Left forelimb (tissue), 1 donor: ENCODE data around the gene EGLN2.
"Not testable (repeated sequence)": the region's sequence is repeated elsewhere in the genome, so short reads cannot be mapped to it uniquely, and the experiment has no call there.

ENCODE experiments used
- DNase-seq: peaks from one replicate; pipeline ENCODE4 v3.0.0-alpha.2; 2018; ENCODE audit warnings: low spot score

Gene EGLN2

GRCh38 chr19:40819479-40820234 lies 20.7 kb downstream of the EGLN2 start:
- DNase-seq = peak; percentile 65

DNA sequence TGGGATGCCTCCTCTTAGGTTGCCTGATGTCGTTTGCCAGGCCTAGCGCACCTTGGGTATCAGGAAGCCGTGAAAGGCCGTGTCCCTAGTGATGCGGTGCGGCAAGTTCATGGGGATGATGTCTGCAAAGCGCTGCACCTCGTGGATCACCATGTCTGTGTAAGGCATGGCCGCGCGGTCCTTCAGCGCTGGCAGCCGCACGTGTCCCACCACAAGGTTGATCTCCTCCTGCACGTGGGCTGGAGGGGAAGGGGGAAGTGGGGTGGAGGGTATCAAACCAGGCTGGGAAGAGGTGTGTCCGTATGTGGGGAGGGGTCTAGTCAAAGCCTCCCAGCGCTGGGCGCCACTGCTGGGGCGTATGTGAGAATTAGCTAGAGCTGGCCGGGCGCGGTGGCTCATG lies 23.2 kb downstream of the EGLN2 start:
- peak; percentile 37 for DNase-seq

- DNase-seq = peak; percentile 38
These were observed 23.9 kb downstream of the EGLN2 start for GRCh38 chr19:40822704-40823553.

DNA sequence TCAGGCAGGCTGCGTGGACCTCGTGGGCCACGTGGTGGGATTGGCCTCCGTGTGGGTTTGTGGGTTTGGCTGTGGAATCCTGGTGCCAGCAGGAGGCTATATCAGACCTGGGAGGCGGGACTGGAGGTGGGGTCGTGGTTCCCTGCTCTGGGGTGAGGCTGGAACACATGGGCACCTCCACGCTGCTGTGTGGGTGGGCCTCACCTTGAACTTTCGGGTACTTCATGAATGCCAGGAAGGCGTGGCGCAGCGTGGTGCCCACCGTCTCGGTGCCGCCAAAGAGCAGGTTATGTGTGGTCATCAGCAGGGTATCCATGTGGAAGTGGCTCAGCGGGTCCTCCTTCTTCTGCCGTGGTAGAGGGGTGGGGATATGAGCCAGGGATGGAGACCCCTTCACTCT lies 25.9 kb downstream of the EGLN2 start:
- DNase-seq = peak; percentile 55

- not testable (repeated sequence) for DNase-seq
These were observed 26.6 kb downstream of the EGLN2 start for GRCh38 chr19:40825460-40826095.

- not testable (repeated sequence) for DNase-seq
These were observed 27.3 kb downstream of the EGLN2 start for GRCh38 chr19:40826312-40826698.

GRCh38 chr19:40826699-40827385 lies 27.9 kb downstream of the EGLN2 start:
- DNase-seq = peak; percentile 31

DNA sequence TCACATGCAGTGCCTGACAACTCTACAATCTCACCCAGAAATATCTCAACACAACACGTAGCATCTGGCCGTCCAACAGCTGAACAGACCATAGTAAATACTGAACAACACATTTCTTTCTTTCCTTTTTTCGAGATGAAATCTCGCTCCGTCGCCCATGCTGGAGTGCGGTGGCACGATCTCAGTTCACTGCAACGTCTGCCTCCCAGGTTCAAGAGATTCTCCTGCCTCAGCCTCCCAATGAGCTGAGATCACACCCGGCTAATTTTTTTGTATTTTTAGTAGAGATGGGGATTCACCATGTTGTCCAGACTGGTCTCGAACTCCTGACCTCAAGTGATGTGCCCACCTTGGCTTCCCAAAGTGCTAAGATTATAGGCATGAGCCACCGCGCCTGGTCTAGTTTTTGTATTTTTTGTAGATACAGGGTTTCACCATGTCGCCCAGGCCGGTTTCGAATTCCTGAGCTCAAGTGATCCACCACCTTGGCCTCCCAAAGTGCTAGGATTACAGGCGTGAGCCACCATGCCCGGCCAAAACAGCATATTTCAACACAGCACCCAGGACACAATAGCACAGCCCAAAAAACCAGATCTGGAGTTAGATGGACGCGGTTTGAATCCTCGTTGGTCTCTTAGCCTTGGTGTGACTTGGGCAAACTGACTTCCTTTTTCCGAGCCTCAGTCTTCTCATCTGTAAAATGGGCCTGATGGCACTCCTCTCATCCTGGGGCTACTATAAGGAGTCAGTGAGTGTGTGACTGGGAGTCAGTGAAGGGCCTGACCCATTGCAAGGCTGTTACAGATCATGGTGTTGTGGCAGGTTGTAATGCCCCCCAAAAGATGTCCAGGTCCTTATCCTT lies 28.6 kb downstream of the EGLN2 start:
- peak; percentile 30 for DNase-seq

GRCh38 chr19:40829205-40829604 lies 30.2 kb downstream of the EGLN2 start:
- no peak for DNase-seq

- DNase-seq = not testable (repeated sequence)
These were observed 31.8 kb downstream of the EGLN2 start for GRCh38 chr19:40830741-40831140.

DNA sequence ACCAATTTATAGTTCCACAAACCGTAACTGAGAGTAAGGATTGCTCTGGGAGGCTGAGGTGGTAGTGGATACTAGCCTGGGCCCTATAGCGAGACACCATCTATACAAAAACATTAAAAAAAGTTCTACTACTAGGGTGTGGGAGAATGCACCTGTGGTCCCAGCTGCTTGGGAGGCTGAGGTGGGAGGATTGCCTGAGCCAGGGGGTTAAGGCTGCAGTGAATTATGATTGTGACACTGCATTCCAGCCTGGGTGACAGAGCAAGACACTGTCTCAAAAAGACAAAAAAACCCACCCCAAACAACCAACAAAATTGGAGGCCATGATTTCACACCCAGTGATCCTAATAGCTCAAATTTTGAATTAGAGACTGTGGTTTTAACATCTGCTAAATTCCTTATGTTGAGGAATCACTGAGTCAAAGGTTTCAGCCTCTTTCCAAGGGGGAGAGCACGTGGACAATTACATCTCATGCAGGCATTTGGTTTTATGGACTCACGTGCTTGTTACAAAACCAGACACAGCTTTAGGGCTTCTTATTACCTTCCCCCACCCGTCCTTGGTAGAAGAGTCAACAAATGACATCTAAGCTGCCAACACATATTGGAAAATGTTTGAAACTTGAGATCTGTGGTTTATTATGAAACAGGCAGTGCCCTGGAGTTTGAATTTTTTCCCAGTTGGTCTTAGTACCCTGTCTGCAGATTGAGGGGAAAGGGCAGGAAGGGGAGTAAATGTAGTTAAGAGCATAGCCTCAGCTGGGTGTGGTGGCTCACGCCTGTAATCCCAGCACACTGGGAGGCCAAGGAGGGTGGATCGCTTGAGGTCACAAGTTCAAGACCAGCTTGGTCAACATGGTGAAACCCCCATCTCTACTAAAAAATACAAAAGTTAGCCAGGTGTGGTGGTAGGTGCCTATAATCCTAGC lies 32.8 kb downstream of the EGLN2 start:
- DNase-seq = peak; percentile 41

DNA sequence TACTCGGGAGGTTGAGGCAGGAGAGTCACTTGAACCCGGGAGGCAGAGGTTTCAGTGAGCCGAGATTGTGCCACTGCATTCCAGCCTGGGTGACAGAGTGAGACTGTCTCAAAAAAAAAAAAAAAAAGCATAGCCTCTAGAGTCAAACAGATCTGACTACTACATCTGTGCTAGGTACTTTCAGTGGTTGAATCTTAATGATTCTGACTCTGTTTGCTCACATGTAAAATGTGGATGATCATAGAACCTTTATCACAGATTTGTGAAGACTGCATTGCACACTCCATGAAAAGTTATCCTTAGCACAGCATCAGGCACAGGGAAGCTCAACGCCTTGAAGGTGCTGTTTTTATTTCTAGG lies 33.4 kb downstream of the EGLN2 start:
- not testable (repeated sequence) for DNase-seq

- not testable (repeated sequence) for DNase-seq
These were observed 34.9 kb downstream of the EGLN2 start for GRCh38 chr19:40833728-40834533.

DNA sequence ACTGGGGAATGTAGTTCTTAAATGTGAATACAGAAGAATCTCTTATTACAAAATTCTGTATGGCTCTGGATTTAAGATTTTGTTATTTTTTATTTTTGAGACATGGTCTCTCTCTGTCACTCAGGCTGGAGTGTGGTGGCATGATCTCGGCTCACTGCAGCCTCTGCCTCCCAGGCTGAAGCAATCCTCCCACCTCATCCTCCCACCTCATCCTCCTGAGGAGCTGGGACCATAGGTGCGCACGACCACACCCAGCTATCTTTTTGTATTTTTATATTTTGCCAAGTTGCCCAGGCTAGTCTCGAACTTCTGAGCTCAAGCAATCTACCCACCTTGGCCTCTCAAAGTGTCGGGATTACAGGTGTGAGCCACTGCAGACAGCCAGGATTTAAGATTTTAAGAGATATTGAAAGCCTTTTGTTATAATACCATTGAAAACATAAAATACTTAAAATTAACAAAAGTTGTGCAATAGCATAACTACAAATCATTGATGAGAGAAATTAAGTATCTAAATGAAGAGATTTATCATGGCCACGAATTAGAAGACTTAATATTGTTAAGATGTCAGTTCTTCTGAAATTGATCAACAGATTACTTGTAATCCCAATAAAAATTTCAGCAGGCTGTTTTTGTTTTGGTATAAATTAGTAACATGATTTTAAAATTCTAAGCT lies 37.9 kb downstream of the EGLN2 start:
- DNase-seq = no peak

- not testable (repeated sequence) for DNase-seq
These were observed 39.5 kb downstream of the EGLN2 start for GRCh38 chr19:40838477-40838876.

GRCh38 chr19:40842012-40842411 lies 43.0 kb downstream of the EGLN2 start:
- DNase-seq = not testable (repeated sequence)

- DNase-seq = not testable (repeated sequence)
These were observed 44.1 kb downstream of the EGLN2 start for GRCh38 chr19:40842997-40843652.

DNA sequence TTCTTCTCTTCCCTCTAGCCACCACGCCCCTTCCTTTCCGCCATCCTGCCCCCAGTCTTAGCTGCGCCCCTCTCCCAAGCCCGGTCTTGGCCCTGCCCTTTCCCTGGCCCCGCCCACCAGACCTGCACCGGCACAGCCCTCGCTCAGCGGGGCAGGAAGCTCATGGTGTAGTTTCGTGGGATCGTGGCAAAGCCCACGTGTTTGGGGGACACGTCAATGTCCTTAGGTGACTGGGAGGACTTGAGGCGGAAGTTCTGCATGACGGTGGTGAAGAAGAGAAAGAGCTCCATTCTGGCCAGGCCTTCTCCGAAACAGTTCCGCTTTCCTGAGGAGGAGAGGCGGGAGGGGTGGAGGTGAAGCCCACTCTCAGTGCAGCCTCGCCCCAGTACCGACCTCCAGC lies 44.7 kb downstream of the EGLN2 start:
- DNase-seq = not testable (repeated sequence)
